ENCODE measurements around the gene CORIN.

GRCh38 chr4:47809654-47810203 is 28.1 kb downstream of the CORIN start:
- TF ChIP-seq, protein P1, sequence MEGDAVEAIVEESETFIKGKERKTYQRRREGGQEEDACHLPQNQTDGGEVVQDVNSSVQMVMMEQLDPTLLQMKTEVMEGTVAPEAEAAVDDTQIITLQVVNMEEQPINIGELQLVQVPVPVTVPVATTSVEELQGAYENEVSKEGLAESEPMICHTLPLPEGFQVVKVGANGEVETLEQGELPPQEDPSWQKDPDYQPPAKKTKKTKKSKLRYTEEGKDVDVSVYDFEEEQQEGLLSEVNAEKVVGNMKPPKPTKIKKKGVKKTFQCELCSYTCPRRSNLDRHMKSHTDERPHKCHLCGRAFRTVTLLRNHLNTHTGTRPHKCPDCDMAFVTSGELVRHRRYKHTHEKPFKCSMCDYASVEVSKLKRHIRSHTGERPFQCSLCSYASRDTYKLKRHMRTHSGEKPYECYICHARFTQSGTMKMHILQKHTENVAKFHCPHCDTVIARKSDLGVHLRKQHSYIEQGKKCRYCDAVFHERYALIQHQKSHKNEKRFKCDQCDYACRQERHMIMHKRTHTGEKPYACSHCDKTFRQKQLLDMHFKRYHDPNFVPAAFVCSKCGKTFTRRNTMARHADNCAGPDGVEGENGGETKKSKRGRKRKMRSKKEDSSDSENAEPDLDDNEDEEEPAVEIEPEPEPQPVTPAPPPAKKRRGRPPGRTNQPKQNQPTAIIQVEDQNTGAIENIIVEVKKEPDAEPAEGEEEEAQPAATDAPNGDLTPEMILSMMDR (IDR thresholded peaks at IDR 0.05): no peak
- TF ChIP-seq POLR2A (IDR thresholded peaks at IDR 0.05): no peak
